GM12874 (cell line): ENCODE results near the gene ITGA2B.

ENCODE experiments used
- TF ChIP-seq, protein P1 (sequence below): IDR thresholded peaks from 2 replicates; pipeline ENCODE4 v1.5.1; 2011; ENCODE audit warnings: low read depth, mild to moderate bottlenecking, control low read depth, low read length, moderate library complexity; ENCODE audit not compliant: insufficient read depth

Gene ITGA2B

DNA sequence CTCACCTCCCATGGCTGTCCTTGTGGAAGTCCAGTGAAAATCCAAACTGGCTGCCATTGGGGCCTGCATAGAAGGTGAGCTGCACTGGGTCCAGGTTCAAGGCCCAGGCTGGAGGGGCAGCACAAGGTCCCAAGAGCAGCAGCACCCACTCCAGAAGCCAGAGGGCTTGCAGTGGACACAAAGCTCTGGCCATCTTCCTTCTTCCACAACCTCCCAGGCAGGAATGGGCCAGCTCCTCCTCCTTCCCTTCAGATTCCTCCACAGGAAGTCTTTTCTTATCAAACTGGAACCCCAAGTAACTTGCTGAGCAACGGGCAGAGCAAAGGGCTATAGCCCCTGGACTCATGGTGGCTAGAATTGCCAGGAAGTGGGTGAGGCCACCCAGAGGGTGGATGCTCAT lies at the start of gene ITGA2B:
ITGA2B (minus strand) TSS at position 369 of the 400 bp plus-strand sequence; CDS start at position 193, 176 bp downstream.
- TF ChIP-seq, protein P1, sequence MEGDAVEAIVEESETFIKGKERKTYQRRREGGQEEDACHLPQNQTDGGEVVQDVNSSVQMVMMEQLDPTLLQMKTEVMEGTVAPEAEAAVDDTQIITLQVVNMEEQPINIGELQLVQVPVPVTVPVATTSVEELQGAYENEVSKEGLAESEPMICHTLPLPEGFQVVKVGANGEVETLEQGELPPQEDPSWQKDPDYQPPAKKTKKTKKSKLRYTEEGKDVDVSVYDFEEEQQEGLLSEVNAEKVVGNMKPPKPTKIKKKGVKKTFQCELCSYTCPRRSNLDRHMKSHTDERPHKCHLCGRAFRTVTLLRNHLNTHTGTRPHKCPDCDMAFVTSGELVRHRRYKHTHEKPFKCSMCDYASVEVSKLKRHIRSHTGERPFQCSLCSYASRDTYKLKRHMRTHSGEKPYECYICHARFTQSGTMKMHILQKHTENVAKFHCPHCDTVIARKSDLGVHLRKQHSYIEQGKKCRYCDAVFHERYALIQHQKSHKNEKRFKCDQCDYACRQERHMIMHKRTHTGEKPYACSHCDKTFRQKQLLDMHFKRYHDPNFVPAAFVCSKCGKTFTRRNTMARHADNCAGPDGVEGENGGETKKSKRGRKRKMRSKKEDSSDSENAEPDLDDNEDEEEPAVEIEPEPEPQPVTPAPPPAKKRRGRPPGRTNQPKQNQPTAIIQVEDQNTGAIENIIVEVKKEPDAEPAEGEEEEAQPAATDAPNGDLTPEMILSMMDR: no peak

DNA sequence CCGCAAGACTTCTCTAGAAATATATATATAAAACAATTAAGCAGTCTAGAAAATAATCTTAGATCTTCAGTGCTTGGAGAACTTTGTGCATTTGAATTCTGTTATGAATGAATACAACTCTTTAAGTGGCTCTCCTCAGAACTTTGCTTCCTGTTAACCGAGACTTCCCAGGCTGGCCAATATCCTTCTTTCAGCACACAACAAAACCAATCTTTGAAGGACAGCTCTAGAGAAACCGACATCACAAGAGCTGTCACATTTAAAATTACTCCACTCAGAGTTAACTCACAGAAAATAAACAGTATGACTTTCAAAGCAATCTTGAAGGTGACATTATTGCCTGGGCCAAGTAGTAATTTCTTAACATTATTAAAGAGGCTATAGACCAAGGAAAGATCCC lies 49.7 kb upstream of the ITGA2B start:
- TF ChIP-seq, protein P1: no peak

DNA sequence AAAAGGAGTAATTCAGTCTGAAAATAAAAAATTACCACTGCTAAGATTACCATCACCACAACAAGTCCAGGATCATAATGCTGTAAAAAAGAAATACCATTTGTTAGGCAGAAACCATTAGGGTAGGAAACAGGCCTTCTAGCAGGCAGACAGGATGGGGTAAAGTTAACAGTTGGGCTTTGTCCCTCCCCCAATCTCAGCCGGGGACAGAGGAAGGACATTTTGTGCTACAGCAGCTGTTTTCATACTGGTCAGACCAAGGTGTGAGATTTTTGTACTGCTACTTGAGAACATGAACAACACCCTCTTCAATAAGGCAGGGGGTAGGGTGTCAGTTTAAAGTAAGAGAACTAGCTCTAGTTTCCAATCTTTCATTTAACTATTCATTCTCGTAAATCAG lies 49.2 kb upstream of the ITGA2B start:
- TF ChIP-seq, protein P1: no peak

DNA sequence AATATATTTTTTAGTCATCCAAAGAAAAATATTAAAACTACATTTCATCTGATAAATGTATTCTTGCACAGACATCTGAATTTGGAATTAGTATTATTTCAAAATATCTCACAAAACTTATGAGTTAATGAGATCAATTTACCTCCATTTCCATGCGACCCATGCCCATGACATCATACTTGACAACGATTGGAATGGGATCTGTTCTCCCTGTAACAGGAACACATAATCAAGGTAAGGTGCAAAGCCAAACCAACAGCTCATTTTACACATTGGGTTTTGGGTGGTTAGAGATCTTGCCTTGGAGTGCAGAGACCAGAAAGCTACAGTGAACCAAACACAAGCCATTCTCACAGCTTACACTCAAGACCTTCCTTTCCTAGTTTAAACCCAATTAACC lies 46.9 kb upstream of the ITGA2B start:
- TF ChIP-seq, protein P1: no peak

DNA sequence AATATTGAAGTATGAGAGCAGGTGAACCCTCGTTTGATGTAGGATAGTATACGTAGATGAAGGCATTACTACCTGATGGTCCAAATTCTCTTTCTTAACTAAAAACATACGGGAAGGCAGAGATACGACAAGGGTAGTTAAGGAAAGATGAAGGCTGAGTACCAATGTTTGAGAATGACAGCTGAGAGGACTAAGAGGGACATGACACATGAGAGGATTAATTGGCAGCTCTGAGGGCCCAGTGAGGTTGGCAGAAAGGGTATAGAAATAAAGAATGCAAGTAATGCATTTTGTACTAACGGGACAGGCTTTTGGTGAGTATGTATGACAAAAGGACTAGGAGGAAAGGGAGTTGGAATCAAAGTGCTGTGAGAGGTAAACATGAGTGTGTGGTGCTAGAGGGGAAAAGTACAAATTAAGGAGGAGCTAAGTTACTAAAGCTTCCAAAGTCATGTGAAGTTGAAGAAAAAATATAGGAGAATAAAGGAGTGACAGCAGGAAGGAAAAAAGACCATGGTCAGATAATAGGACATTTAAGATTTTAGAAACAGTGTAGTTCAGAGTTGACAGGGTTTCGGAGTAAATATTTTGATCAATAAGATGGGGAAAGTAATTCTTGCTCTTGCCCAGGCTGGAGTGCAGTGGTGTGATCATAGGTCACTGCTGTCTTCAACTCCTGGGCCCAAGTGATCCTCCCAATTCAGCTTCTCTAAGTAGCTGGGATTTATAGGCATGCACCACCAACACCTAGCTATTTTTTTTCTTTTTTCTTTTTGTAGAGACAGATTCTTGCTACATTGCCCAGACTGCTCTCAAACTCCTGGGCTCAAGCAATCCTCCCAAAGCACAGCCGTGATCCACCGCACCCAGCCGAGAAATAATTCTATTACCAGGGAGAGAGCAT lies 43.1 kb upstream of the ITGA2B start:
- TF ChIP-seq, protein P1: no peak

DNA sequence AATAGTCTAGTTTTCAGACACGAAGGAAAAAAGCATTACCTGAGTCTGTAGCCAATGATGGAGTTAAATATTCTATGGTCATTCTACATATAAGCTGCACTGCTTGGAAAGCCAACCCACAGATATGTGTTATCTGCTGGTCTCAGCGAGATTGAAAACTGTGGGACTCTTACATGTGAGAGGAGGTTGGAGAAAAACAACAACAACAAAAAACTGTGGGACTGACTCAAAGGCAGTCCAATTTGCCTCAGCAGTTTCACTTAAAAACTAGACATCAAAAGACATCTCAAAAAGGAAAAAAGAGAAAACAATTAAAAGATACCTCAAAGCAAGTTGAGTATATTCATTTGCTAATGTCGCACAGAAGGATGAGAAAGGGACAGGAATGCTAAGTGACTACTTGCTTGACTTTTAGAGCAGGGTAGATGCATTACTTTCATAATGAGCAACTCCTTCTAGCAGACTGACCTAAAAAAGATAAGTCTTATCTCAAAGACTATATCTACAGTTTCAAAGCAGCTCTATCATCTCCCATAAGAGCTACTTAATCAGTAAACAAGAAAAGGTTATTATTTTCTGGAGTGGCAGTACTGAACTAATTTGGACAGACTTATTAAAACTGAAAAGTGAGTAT lies 35.5 kb upstream of the ITGA2B start:
- TF ChIP-seq, protein P1: no peak

DNA sequence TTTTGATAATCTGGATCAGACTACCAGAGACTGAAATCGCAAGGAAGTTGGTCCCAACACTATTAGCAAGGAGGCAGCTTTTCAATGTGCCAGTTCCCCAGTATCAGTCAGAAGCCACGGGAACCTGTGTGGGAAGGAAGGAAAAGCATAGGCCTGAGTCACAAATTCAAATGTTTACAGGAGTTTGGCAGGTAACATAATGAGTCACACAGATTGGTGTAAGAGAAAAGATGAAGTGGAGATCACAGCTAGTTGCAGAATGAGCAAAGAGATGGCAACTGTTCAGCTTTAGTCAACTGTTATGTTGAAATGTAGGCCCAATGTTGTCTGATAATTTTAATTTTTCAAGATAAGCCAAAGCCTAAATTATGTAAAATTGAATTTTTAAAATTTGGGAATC lies 28.1 kb upstream of the ITGA2B start:
- TF ChIP-seq, protein P1: no peak
